SK-N-MC (cell line): ENCODE measurements around the gene PRKX.

Source experiments
- EZH2 ChIP-seq: fragments of 200-600 bp; sonication (generic); IDR thresholded peaks from one replicate; pipeline ENCODE4 v1.6.1; 2017; ENCODE audit warnings: antibody characterized with exemption
- POLR2AphosphoS5 ChIP-seq: IDR thresholded peaks from 2 replicates; pipeline ENCODE4 v1.6.1; 2012; ENCODE audit warnings: mild to moderate bottlenecking, low read depth, low read length, borderline replicate concordance

- TF ChIP-seq POLR2AphosphoS5, result no peak
- no peak for TF ChIP-seq EZH2
Measured at GRCh38 chrX:3582451-3582850, 131.0 kb downstream of the PRKX start.
